HEK293T (cell line): ENCODE measurements around the gene FCER1G.
A peak's percentile ranks its signal among the peaks of the same experiment; 100 is the strongest.
"Not testable (repeated sequence)": the region's sequence is repeated elsewhere in the genome, so short reads cannot be mapped to it uniquely, and the experiment has no call there.

Experiments used
- CTCF ChIA-PET: fragments of 350-600 bp; formaldehyde crosslinking; extraction: SDS; loops from one replicate; lab custom pipeline; 2021; ENCODE audit warnings: antibody characterized with exemption, inconsistent platforms; lab: Yijun Ruan, JAX
- POLR2A ChIA-PET: fragments of 350-600 bp; formaldehyde crosslinking; extraction: SDS; loops from one replicate; lab custom pipeline; 2020; ENCODE audit warnings: antibody characterized with exemption, inconsistent platforms; lab: Yijun Ruan, JAX
- DNase-seq: peaks from one replicate; pipeline ENCODE4 v3.0.0; 2012; ENCODE audit warnings: mixed read lengths; ENCODE audit errors: extremely low spot score
- ARNT ChIP-seq: fragments of 450-650 bp; IDR thresholded peaks from 2 replicates; pipeline ENCODE4 v1.6.1; 2017; ENCODE audit warnings: mild to moderate bottlenecking
- BHLHE40 ChIP-seq: fragments of 450-650 bp; IDR thresholded peaks from 2 replicates; pipeline ENCODE4 v1.6.1; 2016; ENCODE audit warnings: mild to moderate bottlenecking, moderate library complexity, borderline replicate concordance
- ELF4 ChIP-seq: fragments of 450-650 bp; IDR thresholded peaks from 2 replicates; pipeline ENCODE4 v1.6.1; 2017; ENCODE audit warnings: antibody characterized with exemption
- FOXA1 ChIP-seq: fragments of 450-650 bp; IDR thresholded peaks from 2 replicates; pipeline ENCODE4 v1.6.1; 2016; ENCODE audit warnings: mild to moderate bottlenecking
- FOXK2 ChIP-seq: fragments of 450-650 bp; IDR thresholded peaks from 2 replicates; pipeline ENCODE4 v1.6.1; 2016; ENCODE audit warnings: mild to moderate bottlenecking
- FOXM1 ChIP-seq: fragments of 450-650 bp; IDR thresholded peaks from 2 replicates; pipeline ENCODE4 v1.6.1; 2017; ENCODE audit warnings: mild to moderate bottlenecking, borderline replicate concordance
- HDGF ChIP-seq: fragments of 450-650 bp; IDR thresholded peaks from 2 replicates; pipeline ENCODE4 v1.6.1; 2017; ENCODE audit warnings: antibody characterized with exemption, borderline replicate concordance
- L3MBTL2 ChIP-seq: fragments of 450-650 bp; conservative IDR thresholded peaks from 2 replicates; pipeline ENCODE4 v1.6.1; 2016; ENCODE audit warnings: mild to moderate bottlenecking
- LEF1 ChIP-seq: fragments of 450-650 bp; IDR thresholded peaks from 2 replicates; pipeline ENCODE4 v1.6.1; 2017; ENCODE audit warnings: mild to moderate bottlenecking, borderline replicate concordance
- NFRKB ChIP-seq: fragments of 450-650 bp; IDR thresholded peaks from 2 replicates; pipeline ENCODE4 v1.6.1; 2016; ENCODE audit warnings: mild to moderate bottlenecking, moderate library complexity
- SP1 ChIP-seq: fragments of 450-650 bp; IDR thresholded peaks from 2 replicates; pipeline ENCODE4 v1.6.1; 2017
- SUZ12 ChIP-seq: fragments of 450-650 bp; IDR thresholded peaks from 2 replicates; pipeline ENCODE4 v1.6.1; 2016; ENCODE audit warnings: mild to moderate bottlenecking
- TARDBP ChIP-seq: fragments of 450-650 bp; IDR thresholded peaks from 2 replicates; pipeline ENCODE4 v1.6.1; 2016
- ZNF384 ChIP-seq: fragments of 450-650 bp; IDR thresholded peaks from 2 replicates; pipeline ENCODE4 v1.6.1; 2016
- TF ChIP-seq, protein P1 (sequence below): fragments of 450-650 bp; IDR thresholded peaks from 2 replicates; pipeline ENCODE4 v1.6.1; 2016

FCER1G gene

DNA sequence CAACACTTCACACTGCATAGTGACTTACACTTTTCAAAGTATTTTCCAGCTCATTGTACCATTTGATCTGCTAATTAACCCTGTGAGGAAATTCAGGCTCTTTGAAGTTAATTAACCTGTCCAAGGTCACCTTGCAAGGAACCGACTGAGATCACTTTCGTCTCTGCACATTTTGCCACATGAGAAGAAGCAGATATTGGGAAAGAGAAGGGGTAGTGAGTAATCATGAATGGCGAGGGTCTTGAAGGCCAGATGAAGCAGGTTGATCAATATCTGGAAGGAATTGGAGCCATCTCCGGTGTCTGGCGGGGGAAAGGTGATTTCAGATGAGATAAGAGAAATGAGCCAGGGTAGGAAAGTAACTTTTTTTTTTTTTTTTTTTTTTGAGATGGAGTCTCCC lies 4.9 kb downstream of the FCER1G start:
- DNase-seq = no peak
- POLR2A ChIA-PET = interaction anchor here (0.7 to 6.5 kb wide), 2 partner anchors 18 to 180 kb away, joined by 3 to 32 read pairs; partner anchors contain the start of gene NDUFS2
- CTCF ChIA-PET = interaction anchor here (1.2 kb wide), 1 partner anchor 9 kb away, joined by 5 read pairs; no protein-coding TSS in a partner anchor
- TF ChIP-seq ELF4 = no peak
- TF ChIP-seq ARNT = no peak
- no peak for TF ChIP-seq SUZ12
- TF ChIP-seq ZNF384 = no peak
- TF ChIP-seq HDGF = no peak
- no peak for TF ChIP-seq FOXK2
- no peak for TF ChIP-seq FOXM1
- no peak for TF ChIP-seq FOXA1

DNA sequence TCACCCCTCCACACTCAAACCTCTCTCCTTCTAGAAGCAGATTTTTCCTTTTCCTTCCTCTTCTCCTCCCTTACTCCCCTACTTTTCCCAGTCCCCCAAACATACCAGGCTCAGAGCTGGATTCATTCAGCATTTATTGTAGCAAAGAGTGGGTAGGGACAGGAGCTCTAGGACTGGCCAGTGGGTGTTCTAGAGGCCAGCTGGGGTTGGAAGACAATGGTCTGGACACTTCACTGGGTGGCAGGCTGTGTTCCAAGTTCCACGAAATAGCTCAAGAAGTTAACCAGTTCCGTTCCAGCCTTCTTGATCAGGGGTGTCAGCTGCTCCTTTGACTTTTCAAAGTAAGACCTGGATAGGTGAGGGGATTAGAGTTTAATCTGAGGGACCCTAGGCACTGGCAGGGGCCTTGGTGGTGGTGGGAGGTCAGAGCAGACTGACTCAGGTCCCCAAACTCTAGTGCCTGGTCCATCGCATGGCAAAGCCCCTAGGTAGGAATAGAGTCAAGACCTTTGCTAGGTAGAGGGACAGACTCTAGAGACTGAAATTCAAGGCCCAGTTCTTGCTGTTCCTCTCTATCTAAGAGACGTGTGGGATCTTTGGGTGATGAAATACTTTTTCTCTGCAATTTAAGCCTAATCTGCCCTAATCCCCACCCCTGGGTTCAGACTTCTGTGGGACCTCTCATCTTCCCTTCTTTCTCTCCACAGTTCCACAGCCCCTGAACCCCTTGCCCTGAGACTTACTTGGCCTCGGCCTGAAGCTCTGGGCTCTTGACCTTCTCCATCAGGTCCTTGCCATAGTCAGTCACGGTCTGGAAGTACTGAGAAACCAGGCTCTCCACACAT lies 7.3 kb downstream of the FCER1G start:
- ChIA-PET POLR2A (interaction anchor here (0.6 to 2.5 kb wide), 2 partner anchors 20 to 24 kb away, joined by 3 to 10 read pairs; partner anchors contain the start of gene NDUFS2), CTCF (interaction anchor here (0.6 kb wide), 1 partner anchor 26 kb away, joined by 3 read pairs; no protein-coding TSS in a partner anchor)
- TF ChIP-seq L3MBTL2 (no peak), BHLHE40 (no peak), FOXA1 (no peak)
- TF ChIP-seq, protein P1, sequence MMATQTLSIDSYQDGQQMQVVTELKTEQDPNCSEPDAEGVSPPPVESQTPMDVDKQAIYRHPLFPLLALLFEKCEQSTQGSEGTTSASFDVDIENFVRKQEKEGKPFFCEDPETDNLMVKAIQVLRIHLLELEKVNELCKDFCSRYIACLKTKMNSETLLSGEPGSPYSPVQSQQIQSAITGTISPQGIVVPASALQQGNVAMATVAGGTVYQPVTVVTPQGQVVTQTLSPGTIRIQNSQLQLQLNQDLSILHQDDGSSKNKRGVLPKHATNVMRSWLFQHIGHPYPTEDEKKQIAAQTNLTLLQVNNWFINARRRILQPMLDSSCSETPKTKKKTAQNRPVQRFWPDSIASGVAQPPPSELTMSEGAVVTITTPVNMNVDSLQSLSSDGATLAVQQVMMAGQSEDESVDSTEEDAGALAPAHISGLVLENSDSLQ = no peak

DNA sequence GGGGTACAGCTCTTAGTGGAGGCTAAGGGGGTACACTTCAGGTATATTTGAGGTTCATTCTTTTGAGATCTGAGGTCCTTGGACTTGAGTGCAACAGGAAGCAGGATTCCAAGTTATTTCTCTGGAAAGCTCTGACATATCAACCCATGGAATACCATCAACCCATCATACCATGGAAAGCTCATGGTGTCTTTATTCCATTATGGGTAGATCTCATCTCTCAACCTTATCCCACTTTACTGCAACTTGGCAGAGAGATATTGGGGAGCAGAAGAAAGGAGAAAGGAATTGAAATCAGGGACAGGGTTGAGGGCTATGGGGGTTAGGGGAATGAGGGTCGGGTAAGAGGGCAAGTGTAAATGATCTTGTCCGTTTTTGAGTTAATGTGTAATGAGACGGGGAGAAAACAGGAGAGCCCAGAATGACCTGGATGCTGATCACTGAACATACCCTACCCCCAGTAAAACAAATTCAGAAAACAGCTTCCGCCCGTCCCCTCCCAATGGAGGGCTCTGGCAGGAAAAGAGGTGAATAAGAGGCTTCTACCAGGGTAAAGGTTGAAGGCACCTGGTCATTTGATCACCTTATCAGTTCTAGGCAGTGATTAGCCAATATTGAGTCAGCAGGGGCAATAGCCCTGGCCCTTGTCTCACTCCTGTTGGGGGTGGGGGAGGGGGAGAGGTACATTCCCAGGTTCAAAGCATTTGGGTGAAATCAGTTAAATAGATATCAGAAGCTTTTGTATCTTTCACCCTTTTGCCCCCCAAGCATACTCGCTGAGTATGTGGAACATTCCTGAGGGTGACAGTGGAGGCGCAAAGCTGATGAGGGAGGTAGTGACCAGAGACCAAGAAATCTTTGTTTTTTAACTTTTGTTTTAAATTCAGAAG lies 9.0 kb downstream of the FCER1G start:
- POLR2A ChIA-PET = interaction anchor here (1.0 to 2.5 kb wide), 2 partner anchors 22 to 161 kb away, joined by 3 to 10 read pairs; partner anchors contain the start of gene NDUFS2
- TF ChIP-seq FOXK2 (no peak), L3MBTL2 (no peak), LEF1 (no peak), NFRKB (no peak), TARDBP (no peak), ARNT (no peak), SUZ12 (no peak)
- no peak for DNase-seq
- CTCF ChIA-PET = no interaction called here

More for the DNA sequence above, 7.3 kb downstream of the FCER1G start:
- DNase-seq = no peak

DNA sequence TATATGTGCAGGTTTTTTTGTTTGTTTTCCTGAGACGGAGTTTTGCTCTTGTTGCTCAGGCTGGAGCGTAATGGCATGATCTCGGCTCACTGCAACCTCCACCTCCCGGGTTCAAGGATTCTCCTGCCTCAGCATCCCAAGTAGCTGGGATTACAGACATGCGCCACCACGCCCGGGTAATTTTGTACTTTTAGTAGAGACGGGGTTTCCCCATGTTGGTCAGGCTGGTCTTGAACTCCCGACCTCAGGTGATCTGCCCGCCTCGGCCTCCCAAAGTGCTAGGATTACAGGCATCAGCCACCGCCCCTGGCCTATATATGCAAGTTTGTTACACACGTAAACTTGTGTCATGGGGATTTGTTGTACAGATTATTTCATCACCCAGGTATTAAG lies 9.6 kb downstream of the FCER1G start:
- CTCF ChIA-PET = not testable (repeated sequence)

DNA sequence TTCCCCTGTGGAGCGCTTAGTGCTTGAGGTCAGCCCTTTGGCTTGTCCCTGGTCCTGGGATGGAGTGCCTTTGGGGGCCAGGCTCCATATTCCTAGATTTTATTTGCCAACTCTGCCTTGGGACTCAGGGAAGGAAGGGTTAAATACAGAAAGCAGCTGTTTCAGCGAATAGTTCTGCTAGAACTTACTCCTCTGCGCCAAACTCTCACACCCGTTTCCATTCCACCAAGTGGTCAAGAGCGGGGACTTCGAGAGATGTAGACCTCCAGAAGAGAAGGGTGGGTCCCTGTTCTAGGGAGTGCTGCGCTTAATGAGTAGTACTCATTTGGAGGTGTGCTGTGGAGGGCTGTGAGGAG lies 10.1 kb downstream of the FCER1G start:
- DNase-seq = peak; percentile 32
- ChIA-PET CTCF (interaction anchor here (0.6 to 2.7 kb wide), 12 partner anchors 14 to 215 kb away, joined by 3 to 10 read pairs (median 4); partner anchors contain the start of gene ADAMTS4), POLR2A (interaction anchor here (0.7 to 1.3 kb wide), 18 partner anchors 9 to 175 kb away, joined by 3 to 25 read pairs (median 4); partner anchors contain the start of genes ADAMTS4, FCER1G, NDUFS2 and PPOX)
- TF ChIP-seq ZNF384 (no peak), FOXM1 (no peak), FOXK2 (no peak), SP1 (no peak), HDGF (no peak), TARDBP (no peak)

More for the DNA sequence above, 9.6 kb downstream of the FCER1G start:
- POLR2A ChIA-PET = interaction anchor here (1.0 to 1.3 kb wide), 3 partner anchors 9 to 165 kb away, joined by 3 to 9 read pairs (median 8); partner anchors contain the start of gene FCER1G
- DNase-seq = not testable (repeated sequence)

DNA sequence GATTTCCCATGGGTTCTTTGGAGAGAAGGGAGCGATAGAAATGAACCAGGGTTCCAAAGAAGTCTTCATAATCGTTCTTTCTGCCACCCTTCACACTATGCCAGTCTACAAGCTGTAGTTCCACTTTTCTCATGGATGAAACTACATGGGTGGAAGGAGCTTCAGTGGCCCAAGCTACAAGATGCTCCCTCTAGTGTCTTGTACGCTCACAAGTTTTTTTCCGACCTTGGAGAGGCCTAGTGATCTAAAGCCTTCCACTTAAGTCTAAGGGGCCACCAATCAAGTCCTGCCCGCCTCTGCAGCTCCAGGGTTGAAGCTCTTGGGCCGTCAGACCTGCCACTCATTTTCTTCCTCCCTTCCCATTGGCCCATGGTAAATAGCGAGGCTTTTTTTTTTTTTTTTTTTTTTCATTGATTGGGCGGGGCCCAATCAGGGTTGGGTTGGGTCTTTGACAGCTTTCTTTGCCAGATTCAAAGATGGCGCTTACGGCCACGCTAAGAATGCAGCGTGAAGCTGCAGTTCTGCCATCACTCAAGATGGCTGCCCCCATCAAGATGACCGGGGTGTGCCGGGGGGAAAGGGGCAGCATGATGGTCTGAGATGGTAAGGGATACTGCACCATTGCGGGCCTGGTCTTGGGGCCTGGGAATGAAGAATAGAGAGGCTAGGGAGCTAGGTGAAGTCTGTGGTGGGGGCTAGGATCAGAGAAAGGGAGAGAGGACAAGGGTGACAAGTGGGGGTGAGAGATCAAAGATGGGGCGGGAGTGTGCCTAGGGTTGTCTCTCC lies 10.6 kb downstream of the FCER1G start, which contains the start of gene TOMM40L:
TOMM40L (plus strand) TSS at position 527 of the 786 bp plus-strand sequence. CDS start 430 bp downstream, outside the sequence.
- ChIA-PET POLR2A (interaction anchor here (0.7 to 1.3 kb wide), 20 partner anchors 10 to 174 kb away, joined by 3 to 25 read pairs (median 3); partner anchors contain the start of genes ADAMTS4, FCER1G, NDUFS2 and PPOX), CTCF (interaction anchor here (0.6 to 2.7 kb wide), 15 partner anchors 14 to 214 kb away, joined by 3 to 10 read pairs (median 4); partner anchors contain the start of gene ADAMTS4)
- TF ChIP-seq HDGF (no peak), SP1 (no peak), NFRKB (peak; percentile 81), L3MBTL2 (0 out of 2 replicates have a peak, but pooled peaks have one; percentile 34), FOXK2 (no peak), ZNF384 (peak; percentile 100)
- TF ChIP-seq, protein P1 = peak; percentile 100
- DNase-seq = peak; percentile 99
